ENCODE results near the gene EMP1.
A peak's percentile ranks its signal among the peaks of the same experiment; 100 is the strongest.

EMP1 gene

DNA sequence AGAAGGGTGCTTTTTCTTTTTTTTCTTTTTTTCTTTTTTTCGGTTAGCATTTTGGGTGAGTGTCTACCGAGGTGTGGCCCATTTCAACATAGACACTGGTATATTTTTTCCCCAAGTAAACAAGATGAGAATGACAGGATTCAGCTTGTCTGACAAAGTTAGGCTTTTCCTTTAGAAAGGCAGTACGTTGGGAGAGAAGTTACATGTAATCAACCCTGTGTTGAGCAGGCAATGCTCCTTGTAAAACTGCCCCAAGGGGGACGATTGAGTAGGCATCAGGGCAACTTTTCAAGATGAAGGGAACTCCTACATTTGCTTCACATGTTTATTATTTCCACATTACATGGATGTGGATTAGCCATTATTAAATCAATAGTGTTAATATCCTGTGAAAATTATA, 1.7 kb downstream of the EMP1 start:
- DNase-seq, result no peak

DNA sequence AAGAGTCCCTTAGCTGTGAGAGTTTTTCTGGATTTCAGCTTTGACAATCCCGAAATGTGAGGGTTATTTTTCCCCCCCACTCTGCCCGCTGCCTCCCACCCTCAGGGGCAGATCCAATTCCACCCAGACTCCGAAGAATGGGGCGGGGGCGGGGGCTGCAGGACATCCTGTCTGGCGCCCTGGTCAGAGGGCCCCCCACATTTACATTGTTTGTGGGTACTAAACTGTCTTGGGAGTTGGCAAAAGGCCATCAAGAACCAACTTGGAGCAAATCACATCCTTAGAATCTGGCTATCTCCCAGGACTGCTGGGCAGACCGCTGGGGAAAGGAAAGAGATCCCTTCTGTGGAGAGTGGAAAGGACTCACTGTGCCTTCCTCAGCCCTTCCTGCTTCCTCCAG, 2.4 kb downstream of the EMP1 start:
- no peak for DNase-seq

DNA sequence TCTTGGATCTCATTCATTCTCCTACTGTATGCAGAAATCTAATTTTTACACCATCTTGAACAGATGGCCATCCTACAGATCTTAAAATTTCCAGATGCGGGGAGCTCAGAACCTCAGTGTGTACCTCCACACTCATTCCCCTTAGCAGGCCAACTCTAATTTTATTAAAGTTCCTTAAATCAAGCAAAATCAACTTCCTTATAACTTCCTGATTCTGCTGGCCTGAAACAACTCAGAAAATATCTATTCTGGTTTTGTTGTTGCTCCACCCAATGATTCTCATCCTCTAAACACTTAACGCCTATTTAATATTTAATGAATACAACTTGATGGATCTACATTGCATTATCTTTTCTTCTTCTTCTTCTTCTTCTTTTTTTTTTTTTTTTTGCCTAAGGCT, 3.1 kb downstream of the EMP1 start:
- DNase-seq, result no peak

DNA sequence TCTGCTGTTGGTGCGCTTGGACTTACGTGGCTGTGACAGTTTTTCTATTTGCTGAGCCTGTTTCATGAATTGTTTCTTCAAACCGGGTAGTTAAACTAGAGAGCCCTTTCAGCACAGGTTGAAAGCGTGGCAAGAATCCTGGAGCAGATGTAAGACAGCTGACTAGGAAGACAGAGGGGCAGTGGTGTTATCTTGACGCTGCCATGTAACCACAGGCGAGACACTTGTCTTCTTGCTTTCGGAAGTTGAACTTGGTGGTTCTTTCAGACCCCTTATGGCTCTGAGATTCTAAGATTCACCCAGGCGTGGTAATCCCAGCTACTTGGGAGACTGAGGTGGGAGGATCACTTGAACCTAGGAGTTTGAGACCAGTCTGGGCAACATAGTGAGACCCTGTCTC, 4.3 kb downstream of the EMP1 start:
- DNase-seq, result no peak

DNA sequence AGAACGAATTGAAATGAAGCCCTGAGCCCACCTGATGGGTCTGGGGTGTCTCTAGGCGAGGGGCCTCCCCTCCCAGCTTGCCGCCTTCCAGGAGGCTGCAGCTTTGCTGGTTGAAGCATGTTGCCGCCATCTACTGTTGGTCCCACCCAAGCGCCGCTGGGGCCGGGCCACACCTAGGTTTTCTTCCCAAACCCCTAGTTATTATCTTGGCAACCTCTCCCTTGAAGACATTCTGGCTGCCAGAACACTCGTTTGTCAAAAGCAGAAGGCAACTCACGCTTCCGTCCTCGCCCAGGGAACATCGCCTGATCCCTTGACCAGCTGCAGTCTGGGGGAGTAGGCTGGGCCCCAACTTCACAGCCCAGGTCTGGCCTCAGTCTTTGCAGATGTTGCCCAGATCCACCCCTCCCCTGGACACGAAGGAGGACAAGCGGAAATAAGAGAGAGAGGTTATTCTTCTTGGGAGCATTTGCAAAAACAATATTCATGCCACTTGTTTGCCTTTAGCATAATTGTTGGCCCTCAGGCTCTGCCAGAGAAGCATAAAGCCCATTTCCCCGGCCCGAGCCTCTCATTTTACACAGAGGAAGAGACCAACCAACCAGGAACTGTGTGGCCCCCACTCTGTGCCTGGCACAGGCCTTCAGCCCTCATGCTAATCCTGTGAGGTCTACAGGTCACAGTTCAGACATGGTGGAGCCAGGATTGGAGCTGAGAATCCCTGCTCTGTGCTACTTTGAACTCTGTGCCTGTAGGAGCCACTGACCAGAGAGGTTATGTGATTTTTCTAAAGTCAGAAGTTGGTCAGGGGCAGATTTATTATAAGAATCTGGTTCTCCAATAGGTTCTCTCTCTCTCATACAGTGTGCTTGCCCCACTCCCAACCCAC, 6.8 kb downstream of the EMP1 start:
- DNase-seq, result no peak

DNA sequence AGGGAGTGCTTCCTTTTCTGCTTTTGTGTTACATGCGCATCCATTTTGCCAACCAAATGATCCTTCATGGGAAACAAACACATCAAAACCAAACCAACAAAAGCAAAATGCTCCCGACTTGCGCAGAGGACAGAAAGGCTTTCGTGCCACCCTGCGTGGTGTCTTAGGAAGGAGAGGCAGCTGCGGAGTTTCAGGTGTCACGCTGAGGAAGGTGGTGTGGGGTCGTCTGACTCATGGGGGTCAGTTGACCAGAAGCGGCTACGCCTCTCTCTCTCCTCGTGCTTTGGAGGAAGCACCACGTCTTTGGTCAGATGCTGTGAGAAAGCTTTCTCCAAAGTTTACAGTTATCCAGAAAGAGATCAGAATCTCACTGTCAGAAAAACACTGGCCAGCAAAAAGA, 7.9 kb downstream of the EMP1 start:
- no peak for DNase-seq

- DNase-seq, result no peak
Measured at GRCh38 chr12:13205809-13206559, 9.5 kb downstream of the EMP1 start.

DNA sequence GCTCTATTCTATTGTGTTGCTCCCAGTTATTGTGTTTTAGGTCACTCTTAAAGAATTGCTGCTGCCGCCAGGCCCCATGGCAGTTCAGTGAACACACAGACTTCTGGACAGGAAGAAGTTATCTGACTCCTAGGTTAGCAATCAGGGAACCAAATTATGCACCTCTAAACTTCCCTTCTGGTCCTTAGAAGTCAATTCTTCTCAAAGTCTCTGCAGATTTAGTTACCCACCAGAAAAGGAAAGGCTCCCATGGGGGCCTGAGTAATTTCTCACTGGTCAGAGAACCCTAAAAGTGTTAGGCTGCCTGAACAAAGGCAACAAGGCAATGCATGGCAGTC, 10.0 kb downstream of the EMP1 start:
- no peak for DNase-seq

DNA sequence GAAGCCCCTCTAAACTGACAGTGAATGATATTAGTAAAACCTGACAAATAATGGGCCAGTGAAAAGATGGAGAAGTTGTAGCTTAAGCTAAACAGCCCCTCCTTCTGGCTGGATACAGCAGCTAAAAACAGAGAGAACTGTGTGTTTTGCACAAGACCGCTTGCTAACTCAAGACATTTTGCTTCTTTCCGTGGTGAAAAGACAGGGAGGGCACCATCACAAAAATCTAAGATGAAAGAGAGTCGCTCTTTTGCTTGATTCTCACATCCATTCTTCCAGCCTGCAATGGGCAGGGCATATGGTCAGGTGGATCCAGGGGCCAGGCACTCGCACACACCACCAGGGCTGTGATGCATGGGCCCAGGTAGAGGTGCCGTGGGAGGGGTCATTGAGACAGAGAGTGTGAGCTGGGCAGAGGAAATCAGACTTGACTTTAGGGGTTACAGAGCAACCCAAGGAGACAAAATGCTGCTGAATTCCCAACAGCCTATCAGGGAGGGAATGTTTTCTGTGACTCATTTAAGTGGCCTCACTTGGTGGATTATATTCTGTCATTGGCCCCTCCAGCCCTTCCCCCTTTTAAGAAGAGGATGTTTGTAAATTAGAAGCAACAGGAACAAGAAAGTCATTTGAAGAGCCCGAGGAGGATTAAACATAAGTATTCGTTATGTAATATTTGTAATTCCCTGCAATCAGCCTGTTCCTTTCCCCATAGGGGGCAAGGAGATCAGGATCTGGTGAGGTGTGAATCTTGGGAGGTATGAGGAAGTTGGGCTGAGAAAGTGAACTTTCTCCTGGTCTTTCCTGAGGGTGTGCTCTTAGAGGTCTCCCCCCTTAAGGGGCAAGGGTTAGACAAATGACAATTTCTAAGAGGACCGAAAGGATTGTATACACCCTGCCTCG, 12.3 kb downstream of the EMP1 start:
- no peak for DNase-seq

DNA sequence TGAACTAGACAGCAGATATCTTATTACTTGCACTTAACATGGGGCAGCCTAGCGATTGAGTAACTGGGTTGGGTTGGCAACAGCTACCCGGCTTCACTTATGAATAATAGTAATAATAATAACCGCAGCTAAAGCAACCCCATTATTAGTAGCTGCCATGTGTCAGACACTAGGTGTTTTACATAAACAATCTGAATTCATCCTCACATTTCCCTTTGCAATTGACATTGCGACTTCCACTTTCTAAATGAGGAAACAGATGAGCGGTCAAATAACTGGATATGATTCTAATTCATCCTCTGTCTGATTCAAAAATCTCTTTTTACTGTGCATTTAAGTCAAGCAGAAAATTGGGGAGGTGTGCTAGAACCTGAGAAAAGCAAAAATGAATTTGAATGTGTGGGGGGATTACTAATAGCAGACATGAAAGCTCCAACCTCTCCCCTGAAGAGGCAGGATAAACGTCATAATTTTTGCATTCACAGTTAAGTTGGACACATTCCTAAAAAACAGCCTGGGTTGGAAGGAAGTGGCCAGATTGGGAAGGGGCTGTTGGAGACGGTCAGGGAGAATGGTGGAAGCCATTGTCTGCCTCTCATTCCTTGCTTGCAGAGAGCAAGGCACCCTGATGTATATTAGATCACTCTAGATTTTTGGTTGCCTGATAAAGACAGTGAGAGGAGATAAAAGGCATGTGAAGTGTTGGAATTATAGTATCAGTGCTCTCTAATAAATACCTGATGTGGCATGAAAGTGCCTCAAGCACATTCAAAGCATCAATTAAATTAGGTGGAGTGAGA, 13.1 kb downstream of the EMP1 start:
- no peak for DNase-seq

GRCh38 chr12:13210236-13211190, 14.0 kb downstream of the EMP1 start:
- no peak for DNase-seq

- DNase-seq, result no peak
Measured at GRCh38 chr12:13211191-13211858, 14.8 kb downstream of the EMP1 start.

- DNase-seq, result peak; percentile 65
Measured at GRCh38 chr12:13211859-13212664, 15.5 kb downstream of the EMP1 start.

GRCh38 chr12:13215056-13215455, 18.5 kb downstream of the EMP1 start:
- DNase-seq, result no peak

- DNase-seq, result no peak
Measured at GRCh38 chr12:13218641-13219040, 22.1 kb downstream of the EMP1 start.

DNA sequence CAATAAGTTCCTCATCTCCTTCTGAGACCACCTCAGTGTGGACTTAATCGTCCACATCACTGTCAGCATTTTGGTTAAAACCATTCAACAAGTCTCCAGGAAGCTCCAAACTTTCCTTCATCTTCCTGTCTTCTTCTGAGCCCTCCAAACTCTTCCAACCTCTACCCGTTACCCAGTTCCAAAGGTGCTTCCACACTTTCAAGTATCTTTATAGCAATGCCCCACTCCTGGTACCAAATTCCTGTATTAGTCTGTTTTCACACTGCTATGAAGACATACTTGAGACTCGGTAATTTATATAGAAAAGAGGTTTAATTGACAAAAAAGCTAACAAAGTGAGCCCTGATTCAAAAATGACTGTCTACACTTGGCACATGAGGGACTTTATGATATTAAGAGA, 22.8 kb downstream of the EMP1 start:
- no peak for DNase-seq

GRCh38 chr12:13220838-13221237, 24.3 kb downstream of the EMP1 start:
- no peak for DNase-seq

DNA sequence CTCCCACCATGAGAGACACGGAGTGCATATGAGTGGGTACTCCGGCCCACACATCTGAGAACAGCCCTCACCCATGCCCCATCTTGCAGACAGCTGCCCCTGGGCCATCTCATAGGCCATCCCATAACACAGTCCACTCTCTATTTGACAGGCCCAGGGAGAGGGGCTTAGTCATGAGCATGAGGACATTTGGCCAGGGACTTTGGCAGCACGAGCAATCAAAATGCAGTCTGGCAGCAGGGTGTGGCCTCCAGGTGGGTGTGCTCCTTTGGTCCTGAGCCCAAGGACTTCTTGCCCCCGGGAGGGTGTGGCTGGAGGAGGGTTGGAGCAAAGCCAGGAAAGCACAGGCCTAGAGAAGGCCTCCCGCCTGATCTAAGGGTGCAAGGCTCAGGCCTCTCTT, 25.6 kb downstream of the EMP1 start:
- no peak for DNase-seq

GRCh38 chr12:13223179-13223804, 26.8 kb downstream of the EMP1 start:
- DNase-seq, result no peak
